Adrenal gland (tissue), 12 donors: ENCODE measurements around the gene VGLL4. TPM values are rescaled to one million over a fixed set of nuclear protein-coding genes. Genes with fewer than 3 reads are reported as not detected.
A peak's percentile ranks its signal among the peaks of the same experiment; 100 is the strongest.

Experiments
- DNase-seq, 7 donors: peaks; one replicate each; pipeline ENCODE4 v3.0.0-alpha.2; 2019 to 2020
- H3K27ac ChIP-seq, 5 donors: fragments of 200-600 bp; sonication (generic) in 4 of 5; 1 replicate in 3 of 5; 2 replicates in 2 of 5; pipeline versions ENCODE4 v1.5.1 to v1.8.0; 2016 to 2020; ENCODE audit warnings: mild to moderate bottlenecking in 1 of 5
- H3K27me3 ChIP-seq: fragments of 200-600 bp; 2 replicates; pipeline ENCODE4 v1.8.0; 2021
- H3K36me3 ChIP-seq, 2 donors: fragments of 200-600 bp; replicated peaks in 1 of 2; 1 replicate in 1 of 2; 2 replicates in 1 of 2; pipeline versions ENCODE4 v1.5.1 to v1.8.0; 2018 to 2022
- H3K4me1 ChIP-seq, 2 donors: fragments of 200-600 bp; replicated peaks in 1 of 2; 1 replicate in 1 of 2; 2 replicates in 1 of 2; pipeline versions ENCODE4 v1.5.1 to v1.8.0; 2018 to 2021
- H3K4me3 ChIP-seq, 4 donors: fragments of 200-600 bp; sonication (generic) in 3 of 4; one replicate each; pipeline ENCODE4 v1.5.1; 2016 to 2018
- H3K9me3 ChIP-seq, 3 donors: fragments of 200-600 bp; sonication (generic) in 1 of 3; replicated peaks in 1 of 3; 1 replicate in 2 of 3; 2 replicates in 1 of 3; pipeline versions ENCODE4 v1.5.1 to v1.8.0; 2016 to 2021
- CTCF ChIP-seq, 6 experiments: fragments of 450-650 bp in 4 of 6; fragments of 200-600 bp in 2 of 6; sonication (generic) in 1 of 6; IDR thresholded peaks; 1 replicate in 5 of 6; 2 replicates in 1 of 6; pipeline versions ENCODE4 v1.5.1 to v1.8.0; 2016 to 2021; ENCODE audit warnings: antibody characterized with exemption in 6 of 6, mild to moderate bottlenecking in 2 of 6, moderate library complexity in 1 of 6
- POLR2A ChIP-seq, 2 donors: fragments of 450-650 bp; IDR thresholded peaks; one replicate each; pipeline ENCODE4 v1.6.1; 2017; ENCODE audit warnings: antibody characterized with exemption in 2 of 2, mild to moderate bottlenecking in 2 of 2, moderate library complexity in 1 of 2
- WGBS, 4 donors: extraction: QIAGEN DNeasy Blood & Tissue Kit in 2 of 4; methylation state at CpG; one replicate each; pipeline versions ENCODE4 v1.1.5 to v1.1.7; 2013 to 2017; 5-methylcytosine and 5-hydroxymethylcytosine counted together
- intact Hi-C, 2 donors: fragments of 100-400 bp; cut with DNase I; formaldehyde crosslinking; loops; one replicate each; pipeline versions ENCODE4 v1.14.1 to v1.15.0; 2022 to 2023
- polyA plus RNA-seq, 3 donors: library from polyadenylated mRNA; stranded (reverse); fragments of 200-250 nt in 2 of 3; fragments of 350-450 nt in 1 of 3; fragmentation: Illumina TruSeq in 1 of 3; extraction: RNeasy Lipid Tissue Mini Kit (QIAGEN cat#74804) in 1 of 3; gene quantifications; one replicate each; pipeline ENCODE4 v1.2.3, GENCODE V29; 2013 to 2014
- total RNA-seq, 9 donors: library from RNA; depleted of rRNA in 4 of 9; stranded (reverse); fragments of >200 nt in 4 of 9; fragments of 120-200 nt in 1 of 9; fragmentation: NEBNext Ultra II Directional in 1 of 9; extraction: Animal tissue kit (Norgen Biotek cat#: 25700) in 1 of 9; gene quantifications; one replicate each; pipeline versions ENCODE4 v1.1.0 to v1.2.4, GENCODE V29; 2013 to 2023
- donor health status: healthy with polysubstance abuse.
- donor health status: Bipolar disorder and iron deficiency.
- donor health status: DM: yes; HTN: yes; CAD: no.
- donor health status: DM: no; HTN: no; CAD: no.
- donor health status: DM: no; HTN: no; CAD: no.
- donor health status: DM: yes; HTN: yes; CAD: no.

The VGLL4 gene
- total and polyA plus RNA-seq, 12 donors: 38.3 to 153 (median 86.4) TPM

GRCh38 chr3:11665331-11665730 is 21.6 kb upstream of the VGLL4 start:
- Histone ChIP-seq H3K27ac (no peak overlapping the region), H3K36me3 (no peaks in the 10 kb centered on the region), H3K4me3 (no peak overlapping the region), H3K27me3 (no peaks in the 10 kb centered on the region), H3K4me1 (no peaks in the 10 kb centered on the region), H3K9me3 (no peaks in the 10 kb centered on the region)
- 96 to 99% (median 98%) methylated on average over 7 to 10 of the region's 10 CpGs for WGBS, 4 donors
- TF ChIP-seq CTCF (IDR thresholded peaks at IDR 0.05) (no peak), POLR2A (IDR thresholded peaks at IDR 0.05) (no peak)
- no peak for DNase-seq
- intact Hi-C loops: no loop called here

DNA sequence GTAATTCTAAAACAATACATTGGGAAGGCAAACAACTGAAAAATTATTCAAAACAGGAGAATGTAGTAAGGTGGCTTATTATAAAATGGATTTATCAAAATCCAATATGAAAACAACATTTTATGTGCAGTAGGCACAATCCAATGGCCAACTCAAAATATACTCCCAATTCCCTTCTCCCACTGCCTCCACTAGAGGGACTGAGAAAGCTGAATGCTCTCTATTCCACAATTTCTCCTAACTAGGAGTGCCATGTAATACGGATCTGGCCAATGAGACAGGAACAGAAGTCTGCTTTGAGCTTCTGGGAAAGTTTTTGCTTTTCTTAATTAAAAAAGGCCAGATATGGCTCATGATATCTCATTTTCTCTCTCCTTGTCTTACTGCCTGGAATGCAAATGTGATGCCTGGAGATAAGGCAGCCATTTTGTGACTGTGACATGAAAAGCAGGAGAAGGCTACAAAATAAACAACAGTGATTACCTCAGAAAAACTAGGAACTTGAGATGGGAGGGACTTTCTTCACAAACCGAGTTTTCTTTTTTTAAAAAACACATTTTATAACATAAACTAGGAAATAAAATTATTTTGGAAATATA is 18.8 kb upstream of the VGLL4 start:
- peak in 3 of 6 experiments; percentile 12 to 27 (median 26) for TF ChIP-seq CTCF (IDR thresholded peaks at IDR 0.05)
- no peak for TF ChIP-seq POLR2A (IDR thresholded peaks at IDR 0.05)
- no peaks in the 10 kb centered on the region for H3K4me1 ChIP-seq
- no peak overlapping the region for H3K27ac ChIP-seq
- H3K27me3 ChIP-seq: no peaks in the 10 kb centered on the region
- DNase-seq: no peak
- WGBS, 4 donors: 85 to 94% (median 90%) methylated on average over 2 of the region's 2 CpGs
- intact Hi-C loops: no loop called here
- no peak overlapping the region for H3K4me3 ChIP-seq
- H3K9me3 ChIP-seq: no peaks in the 10 kb centered on the region
- H3K36me3 ChIP-seq: no peaks in the 10 kb centered on the region

GRCh38 chr3:11661827-11662226 is 18.1 kb upstream of the VGLL4 start:
- H3K9me3 ChIP-seq: no peaks in the 10 kb centered on the region
- TF ChIP-seq CTCF (IDR thresholded peaks at IDR 0.05) (no peak), POLR2A (IDR thresholded peaks at IDR 0.05) (no peak)
- H3K36me3 ChIP-seq: no peaks in the 10 kb centered on the region
- WGBS, 4 donors: 53 to 65% (median 55%) methylated on average over 5 of the region's 5 CpGs
- intact Hi-C loops: no loop called here
- no peak overlapping the region for H3K27ac ChIP-seq
- no peaks in the 10 kb centered on the region for H3K27me3 ChIP-seq
- no peaks in the 10 kb centered on the region for H3K4me1 ChIP-seq
- no peak for DNase-seq
- no peak overlapping the region for H3K4me3 ChIP-seq

- H3K36me3 ChIP-seq: no peaks in the 10 kb centered on the region
- no peaks in the 10 kb centered on the region for H3K9me3 ChIP-seq
- WGBS, 4 donors: 70 to 82% (median 73%) methylated on average over 7 of the region's 7 CpGs
- no peaks in the 10 kb centered on the region for H3K4me1 ChIP-seq
- intact Hi-C loops: no loop called here
- H3K27me3 ChIP-seq: no peaks in the 10 kb centered on the region
- H3K4me3 ChIP-seq: no peak overlapping the region
- TF ChIP-seq CTCF (IDR thresholded peaks at IDR 0.05) (no peak), POLR2A (IDR thresholded peaks at IDR 0.05) (no peak)
- no peak overlapping the region for H3K27ac ChIP-seq
- no peak for DNase-seq
Measured at GRCh38 chr3:11661052-11661656, 17.4 kb upstream of the VGLL4 start.
